GM12878 (cell line): ENCODE results near the gene GGACT. TPM values are rescaled to one million over a fixed set of nuclear protein-coding genes. Genes with fewer than 3 reads are reported as not detected.

Experiments
- ATAC-seq: fragments of 200-7000 bp; cut with Tn5 transposase; 3 replicates; pipeline ENCODE4 v1.9.1; 2020; ENCODE audit warnings: mild to moderate bottlenecking, moderate library complexity
- BruUV-seq: library from RNA; stranded (reverse); fragments of 400-500 nt; replicated peaks from 2 replicates; lab custom pipeline; 2021; lab: Mats Ljungman, UMichigan
- CTCF ChIA-PET: fragments of 300-600 bp; sonication (Branson Sonifier 250); formaldehyde crosslinking; extraction: SDS; loops from one replicate; lab custom pipeline; 2021; ENCODE audit warnings: inconsistent platforms; lab: Yijun Ruan, JAX
- POLR2A ChIA-PET: fragments of 350-600 bp; formaldehyde crosslinking; extraction: SDS; loops from one replicate; lab custom pipeline; 2021; ENCODE audit warnings: inconsistent platforms; lab: Charles Lee
- RAD21 ChIA-PET: fragments of 300-600 bp; sonication (Branson Sonifier 250); formaldehyde crosslinking; loops from one replicate; lab custom pipeline; 2023; ENCODE audit warnings: antibody characterized with exemption; ENCODE audit not compliant: unreplicated experiment; lab: Charles Lee
- SMC1A ChIA-PET: fragments of 300-600 bp; sonication (Branson Sonifier 250); formaldehyde crosslinking; loops from one replicate; lab custom pipeline; 2023; ENCODE audit not compliant: unreplicated experiment, uncharacterized antibody; lab: Charles Lee
- DNase-seq: peaks from one replicate; pipeline ENCODE4 v3.0.0-alpha.2; 2011; ENCODE audit warnings: low read depth, low spot score
- FAIRE-seq: peaks from 3 replicates; lab custom pipeline; 2011; peaks lifted over from hg19 to GRCh38; lab: Jason Lieb, UNC
- H2AFZ ChIP-seq: 2 replicates; pipeline ENCODE4 v1.6.0; 2011; ENCODE audit warnings: low read depth, low read length, control low read depth; ENCODE audit not compliant: control insufficient read depth
- H3K27ac ChIP-seq: 2 replicates; pipeline ENCODE4 v1.5.1; 2011; ENCODE audit warnings: control low read depth; ENCODE audit not compliant: control insufficient read depth, insufficient read depth
- H3K27me3 ChIP-seq, 2 experiments: replicated peaks in 1 of 2; 2 replicates each; pipeline versions ENCODE4 v1.6.0 to v1.6.1; 2011; ENCODE audit warnings: low read length in 1 of 2; ENCODE audit not compliant: control insufficient read depth in 2 of 2, insufficient read depth in 2 of 2
- H3K36me3 ChIP-seq, 2 experiments: 2 replicates each; pipeline ENCODE4 v1.5.1; 2011; ENCODE audit warnings: low read length in 1 of 2; ENCODE audit not compliant: control insufficient read depth in 2 of 2, insufficient read depth in 2 of 2
- H3K4me1 ChIP-seq: 2 replicates; pipeline ENCODE4 v1.6.1; 2011; ENCODE audit warnings: mild to moderate bottlenecking, low read length, moderate library complexity, mixed read lengths; ENCODE audit not compliant: control insufficient read depth, insufficient read depth
- H3K4me2 ChIP-seq: 2 replicates; pipeline ENCODE4 v1.6.0; 2011; ENCODE audit warnings: control low read depth; ENCODE audit not compliant: control insufficient read depth, insufficient read depth
- H3K4me3 ChIP-seq: fragments of 200-600 bp; sonication (generic); 2 replicates; pipeline ENCODE4 v1.5.1; 2016
- H3K79me2 ChIP-seq: 2 replicates; pipeline ENCODE4 v1.6.0; 2011; ENCODE audit warnings: low read length; ENCODE audit not compliant: control insufficient read depth, insufficient read depth
- H3K9ac ChIP-seq: 2 replicates; pipeline ENCODE4 v1.8.0; 2011; ENCODE audit warnings: low read length, control low read depth, mixed read lengths; ENCODE audit not compliant: control insufficient read depth, insufficient read depth
- H3K9me3 ChIP-seq: replicated peaks from 3 replicates; pipeline ENCODE4 v1.5.1; 2011; ENCODE audit warnings: mild to moderate bottlenecking, low read length; ENCODE audit not compliant: control insufficient read depth, insufficient read depth
- H4K20me1 ChIP-seq: 2 replicates; pipeline ENCODE4 v1.6.0; 2011; ENCODE audit not compliant: control insufficient read depth, insufficient read depth
- CEBPB ChIP-seq, 2 experiments: fragments of 150-350 bp in 1 of 2; IDR thresholded peaks; 2 replicates each; pipeline ENCODE4 v1.6.1; 2012 to 2014; ENCODE audit warnings: low read depth in 2 of 2, low read length in 2 of 2, borderline replicate concordance in 1 of 2, inconsistent platforms in 1 of 2
- CHD1 ChIP-seq: IDR thresholded peaks from 2 replicates; pipeline ENCODE4 v1.6.1; 2012; ENCODE audit warnings: low read depth, low read length, improper control_type of control experiment
- DPF2 ChIP-seq: fragments of 450-650 bp; IDR thresholded peaks from 2 replicates; pipeline ENCODE4 v1.6.1; 2017; ENCODE audit warnings: mild to moderate bottlenecking
- EED ChIP-seq: sonication (generic); IDR thresholded peaks from 2 replicates; pipeline ENCODE4 v1.6.1; 2016; ENCODE audit warnings: antibody characterized with exemption, low read depth
- ESRRA ChIP-seq: IDR thresholded peaks from 2 replicates; pipeline ENCODE4 v1.6.1; 2012; ENCODE audit warnings: mild to moderate bottlenecking, low read length, improper control_type of control experiment
- FOXK2 ChIP-seq: fragments of 450-650 bp; IDR thresholded peaks from 2 replicates; pipeline ENCODE4 v1.6.1; 2017; ENCODE audit warnings: mild to moderate bottlenecking, moderate library complexity
- SMAD5 ChIP-seq: IDR thresholded peaks from 2 replicates; pipeline ENCODE4 v1.6.1; 2016; ENCODE audit warnings: antibody characterized with exemption, low read depth
- YY1 ChIP-seq: IDR thresholded peaks from 2 replicates; pipeline ENCODE4 v1.6.1; 2011; ENCODE audit warnings: low read depth, mild to moderate bottlenecking, low read length
- ZSCAN29 ChIP-seq: fragments of 450-650 bp; IDR thresholded peaks from 2 replicates; pipeline ENCODE4 v1.6.1; 2017; ENCODE audit warnings: mild to moderate bottlenecking, moderate library complexity
- WGBS: methylation state at CpG from one replicate; pipeline ENCODE4 v1.1.6; 2016; ENCODE audit warnings: low lambda C conversion rate; ENCODE audit not compliant: insufficient replicate concordance, insufficient coverage; ENCODE audit errors: missing lambda C conversion rate; 5-methylcytosine and 5-hydroxymethylcytosine counted together
- in situ Hi-C: fragments of 300-500 bp; cut with MboI; formaldehyde crosslinking; loops from 9 replicates; pipeline ENCODE4 v1.14.3; 2018; ENCODE audit warnings: mixed read lengths
- intact Hi-C: fragments of 100-400 bp; cut with micrococcal nuclease; formaldehyde crosslinking; loops from one replicate; pipeline ENCODE4 v1.14.2; 2022; ENCODE audit not compliant: unreplicated experiment
- polyA plus RNA-seq, 11 experiments: library from polyadenylated mRNA; depleted of rRNA in 4 of 11; unstranded in 6 of 11; stranded (reverse) in 5 of 11; fragments of >200 nt; fragmentation: Nextera tagmentation in 4 of 11; fragmentation: Illumina TruSeq in 1 of 11; extraction: Ambion mirVana in 4 of 11; extraction: Trizol in 1 of 11; gene quantifications; 1 replicate in 1 of 11; 2 replicates in 10 of 11; pipeline versions ENCODE4 v1.2.1 to v1.2.3, GENCODE V29; 2011 to 2016; ENCODE audit warnings: inconsistent platforms in 2 of 11, missing spikeins in 2 of 11, low read depth in 1 of 11
- total RNA-seq, 4 experiments: library from RNA; depleted of rRNA in 3 of 4; stranded (reverse); fragments of >200 nt in 3 of 4; fragmentation: Illumina TruSeq in 1 of 4; extraction: Trizol in 1 of 4; gene quantifications; 2 replicates each; pipeline versions ENCODE4 v1.2.1 to v1.2.3, GENCODE V29; 2013 to 2021
- TF ChIP-seq, protein P1 (sequence below): fragments of 450-650 bp; IDR thresholded peaks from 2 replicates; pipeline ENCODE4 v1.6.1; 2016; ENCODE audit warnings: mild to moderate bottlenecking
- TF ChIP-seq, protein P2 (sequence below): fragments of 450-650 bp; IDR thresholded peaks from 2 replicates; pipeline ENCODE4 v1.6.1; 2016; ENCODE audit warnings: mild to moderate bottlenecking, moderate library complexity, borderline replicate concordance
- TF ChIP-seq, protein P3 (sequence below): fragments of 450-650 bp; conservative IDR thresholded peaks from 2 replicates; pipeline ENCODE4 v1.6.1; 2017; ENCODE audit warnings: mild to moderate bottlenecking, moderate library complexity
- TF ChIP-seq, protein P4 (sequence below): IDR thresholded peaks from 2 replicates; pipeline ENCODE4 v1.6.1; 2012; ENCODE audit warnings: improper control_type of control experiment, low read depth, low read length; ENCODE audit not compliant: insufficient replicate concordance

Gene GGACT
- total and polyA plus RNA-seq, 10 of the 15 experiments (the other 5 are each of a cell fraction or from before 2014, with no cell fraction given): 0.61 to 8.8 (median 4.2) TPM

DNA sequence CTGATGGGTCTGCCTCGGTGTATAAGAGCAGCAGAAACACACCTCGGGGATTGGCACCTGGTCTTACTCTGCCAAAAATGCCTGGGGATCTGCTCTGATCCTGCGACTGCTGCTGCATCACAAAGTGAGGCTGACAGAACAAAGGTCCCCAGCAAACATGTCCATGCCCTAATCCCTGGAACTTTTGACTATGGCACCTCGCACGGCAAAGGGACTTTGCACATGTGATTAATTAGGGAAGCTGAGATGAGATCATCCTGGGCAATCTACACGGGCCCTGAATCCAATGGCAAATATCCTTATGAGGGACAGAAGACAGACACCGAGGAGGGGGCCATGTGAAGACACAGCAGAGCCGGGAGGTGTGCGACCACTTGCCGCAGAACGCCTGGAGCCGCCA is 8.5 kb downstream of the GGACT start:
- intact Hi-C loops (no loop called here), in situ Hi-C loops (no loop called here)
- Histone ChIP-seq H4K20me1 (no peaks in the 10 kb centered on the region), H3K79me2 (no peaks in the 10 kb centered on the region), H3K4me3 (no peak overlapping the region), H3K4me1 (no peaks in the 10 kb centered on the region), H3K4me2 (no peak overlapping the region), H3K9ac (no peak overlapping the region), H3K27ac (no peak overlapping the region), H2AFZ (no peak overlapping the region), H3K36me3 (no peaks in the 10 kb centered on the region), H3K27me3 (no peaks in the 10 kb centered on the region), H3K9me3 (no peaks in the 10 kb centered on the region)
- no peak for DNase-seq
- no TSS peak for BruUV-seq
- CTCF ChIA-PET: no interaction called here
- 92% methylated on average over 12 of the region's 12 CpGs for WGBS
- ATAC-seq: no peak
- SMC1A ChIA-PET: no interaction called here
- POLR2A ChIA-PET: no interaction called here
- no peak for FAIRE-seq
- RAD21 ChIA-PET: no interaction called here
- TF ChIP-seq, protein P1, sequence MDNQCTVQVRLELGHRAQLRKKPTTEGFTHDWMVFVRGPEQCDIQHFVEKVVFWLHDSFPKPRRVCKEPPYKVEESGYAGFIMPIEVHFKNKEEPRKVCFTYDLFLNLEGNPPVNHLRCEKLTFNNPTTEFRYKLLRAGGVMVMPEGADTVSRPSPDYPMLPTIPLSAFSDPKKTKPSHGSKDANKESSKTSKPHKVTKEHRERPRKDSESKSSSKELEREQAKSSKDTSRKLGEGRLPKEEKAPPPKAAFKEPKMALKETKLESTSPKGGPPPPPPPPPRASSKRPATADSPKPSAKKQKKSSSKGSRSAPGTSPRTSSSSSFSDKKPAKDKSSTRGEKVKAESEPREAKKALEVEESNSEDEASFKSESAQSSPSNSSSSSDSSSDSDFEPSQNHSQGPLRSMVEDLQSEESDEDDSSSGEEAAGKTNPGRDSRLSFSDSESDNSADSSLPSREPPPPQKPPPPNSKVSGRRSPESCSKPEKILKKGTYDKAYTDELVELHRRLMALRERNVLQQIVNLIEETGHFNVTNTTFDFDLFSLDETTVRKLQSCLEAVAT: no peak
- TF ChIP-seq DPF2 (no peak), CHD1 (no peak), EED (no peak), CEBPB (IDR thresholded peaks at IDR 0.05; ENCODE audit: borderline replicate concordance in 1 of 2, low read depth in 2 of 2, low read length in 2 of 2) (no peak), ESRRA (no peak), SMAD5 (no peak), YY1 (no peak), ZSCAN29 (no peak), FOXK2 (no peak)
- TF ChIP-seq, protein P2, sequence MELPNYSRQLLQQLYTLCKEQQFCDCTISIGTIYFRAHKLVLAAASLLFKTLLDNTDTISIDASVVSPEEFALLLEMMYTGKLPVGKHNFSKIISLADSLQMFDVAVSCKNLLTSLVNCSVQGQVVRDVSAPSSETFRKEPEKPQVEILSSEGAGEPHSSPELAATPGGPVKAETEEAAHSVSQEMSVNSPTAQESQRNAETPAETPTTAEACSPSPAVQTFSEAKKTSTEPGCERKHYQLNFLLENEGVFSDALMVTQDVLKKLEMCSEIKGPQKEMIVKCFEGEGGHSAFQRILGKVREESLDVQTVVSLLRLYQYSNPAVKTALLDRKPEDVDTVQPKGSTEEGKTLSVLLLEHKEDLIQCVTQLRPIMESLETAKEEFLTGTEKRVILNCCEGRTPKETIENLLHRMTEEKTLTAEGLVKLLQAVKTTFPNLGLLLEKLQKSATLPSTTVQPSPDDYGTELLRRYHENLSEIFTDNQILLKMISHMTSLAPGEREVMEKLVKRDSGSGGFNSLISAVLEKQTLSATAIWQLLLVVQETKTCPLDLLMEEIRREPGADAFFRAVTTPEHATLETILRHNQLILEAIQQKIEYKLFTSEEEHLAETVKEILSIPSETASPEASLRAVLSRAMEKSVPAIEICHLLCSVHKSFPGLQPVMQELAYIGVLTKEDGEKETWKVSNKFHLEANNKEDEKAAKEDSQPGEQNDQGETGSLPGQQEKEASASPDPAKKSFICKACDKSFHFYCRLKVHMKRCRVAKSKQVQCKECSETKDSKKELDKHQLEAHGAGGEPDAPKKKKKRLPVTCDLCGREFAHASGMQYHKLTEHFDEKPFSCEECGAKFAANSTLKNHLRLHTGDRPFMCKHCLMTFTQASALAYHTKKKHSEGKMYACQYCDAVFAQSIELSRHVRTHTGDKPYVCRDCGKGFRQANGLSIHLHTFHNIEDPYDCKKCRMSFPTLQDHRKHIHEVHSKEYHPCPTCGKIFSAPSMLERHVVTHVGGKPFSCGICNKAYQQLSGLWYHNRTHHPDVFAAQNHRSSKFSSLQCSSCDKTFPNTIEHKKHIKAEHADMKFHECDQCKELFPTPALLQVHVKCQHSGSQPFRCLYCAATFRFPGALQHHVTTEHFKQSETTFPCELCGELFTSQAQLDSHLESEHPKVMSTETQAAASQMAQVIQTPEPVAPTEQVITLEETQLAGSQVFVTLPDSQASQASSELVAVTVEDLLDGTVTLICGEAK: no peak
- TF ChIP-seq, protein P3, sequence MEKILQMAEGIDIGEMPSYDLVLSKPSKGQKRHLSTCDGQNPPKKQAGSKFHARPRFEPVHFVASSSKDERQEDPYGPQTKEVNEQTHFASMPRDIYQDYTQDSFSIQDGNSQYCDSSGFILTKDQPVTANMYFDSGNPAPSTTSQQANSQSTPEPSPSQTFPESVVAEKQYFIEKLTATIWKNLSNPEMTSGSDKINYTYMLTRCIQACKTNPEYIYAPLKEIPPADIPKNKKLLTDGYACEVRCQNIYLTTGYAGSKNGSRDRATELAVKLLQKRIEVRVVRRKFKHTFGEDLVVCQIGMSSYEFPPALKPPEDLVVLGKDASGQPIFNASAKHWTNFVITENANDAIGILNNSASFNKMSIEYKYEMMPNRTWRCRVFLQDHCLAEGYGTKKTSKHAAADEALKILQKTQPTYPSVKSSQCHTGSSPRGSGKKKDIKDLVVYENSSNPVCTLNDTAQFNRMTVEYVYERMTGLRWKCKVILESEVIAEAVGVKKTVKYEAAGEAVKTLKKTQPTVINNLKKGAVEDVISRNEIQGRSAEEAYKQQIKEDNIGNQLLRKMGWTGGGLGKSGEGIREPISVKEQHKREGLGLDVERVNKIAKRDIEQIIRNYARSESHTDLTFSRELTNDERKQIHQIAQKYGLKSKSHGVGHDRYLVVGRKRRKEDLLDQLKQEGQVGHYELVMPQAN: no peak
- TF ChIP-seq, protein P4, sequence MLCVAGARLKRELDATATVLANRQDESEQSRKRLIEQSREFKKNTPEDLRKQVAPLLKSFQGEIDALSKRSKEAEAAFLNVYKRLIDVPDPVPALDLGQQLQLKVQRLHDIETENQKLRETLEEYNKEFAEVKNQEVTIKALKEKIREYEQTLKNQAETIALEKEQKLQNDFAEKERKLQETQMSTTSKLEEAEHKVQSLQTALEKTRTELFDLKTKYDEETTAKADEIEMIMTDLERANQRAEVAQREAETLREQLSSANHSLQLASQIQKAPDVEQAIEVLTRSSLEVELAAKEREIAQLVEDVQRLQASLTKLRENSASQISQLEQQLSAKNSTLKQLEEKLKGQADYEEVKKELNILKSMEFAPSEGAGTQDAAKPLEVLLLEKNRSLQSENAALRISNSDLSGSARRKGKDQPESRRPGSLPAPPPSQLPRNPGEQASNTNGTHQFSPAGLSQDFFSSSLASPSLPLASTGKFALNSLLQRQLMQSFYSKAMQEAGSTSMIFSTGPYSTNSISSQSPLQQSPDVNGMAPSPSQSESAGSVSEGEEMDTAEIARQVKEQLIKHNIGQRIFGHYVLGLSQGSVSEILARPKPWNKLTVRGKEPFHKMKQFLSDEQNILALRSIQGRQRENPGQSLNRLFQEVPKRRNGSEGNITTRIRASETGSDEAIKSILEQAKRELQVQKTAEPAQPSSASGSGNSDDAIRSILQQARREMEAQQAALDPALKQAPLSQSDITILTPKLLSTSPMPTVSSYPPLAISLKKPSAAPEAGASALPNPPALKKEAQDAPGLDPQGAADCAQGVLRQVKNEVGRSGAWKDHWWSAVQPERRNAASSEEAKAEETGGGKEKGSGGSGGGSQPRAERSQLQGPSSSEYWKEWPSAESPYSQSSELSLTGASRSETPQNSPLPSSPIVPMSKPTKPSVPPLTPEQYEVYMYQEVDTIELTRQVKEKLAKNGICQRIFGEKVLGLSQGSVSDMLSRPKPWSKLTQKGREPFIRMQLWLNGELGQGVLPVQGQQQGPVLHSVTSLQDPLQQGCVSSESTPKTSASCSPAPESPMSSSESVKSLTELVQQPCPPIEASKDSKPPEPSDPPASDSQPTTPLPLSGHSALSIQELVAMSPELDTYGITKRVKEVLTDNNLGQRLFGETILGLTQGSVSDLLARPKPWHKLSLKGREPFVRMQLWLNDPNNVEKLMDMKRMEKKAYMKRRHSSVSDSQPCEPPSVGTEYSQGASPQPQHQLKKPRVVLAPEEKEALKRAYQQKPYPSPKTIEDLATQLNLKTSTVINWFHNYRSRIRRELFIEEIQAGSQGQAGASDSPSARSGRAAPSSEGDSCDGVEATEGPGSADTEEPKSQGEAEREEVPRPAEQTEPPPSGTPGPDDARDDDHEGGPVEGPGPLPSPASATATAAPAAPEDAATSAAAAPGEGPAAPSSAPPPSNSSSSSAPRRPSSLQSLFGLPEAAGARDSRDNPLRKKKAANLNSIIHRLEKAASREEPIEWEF: no peak
